Myocyte (in vitro differentiated cells): ENCODE data around the gene CPSF3. TPM values are rescaled to one million over a fixed set of nuclear protein-coding genes. Genes with fewer than 3 reads are reported as not detected.
A peak's percentile ranks its signal among the peaks of the same experiment; 100 is the strongest.

Experiments used
- DNase-seq: peaks from one replicate; pipeline ENCODE4 v3.0.0-alpha.2; 2012; ENCODE audit warnings: low read depth
- total RNA-seq: library from RNA; depleted of rRNA; stranded (reverse); fragments of >200 nt; gene quantifications from 2 replicates; pipeline ENCODE4 v1.2.3, GENCODE V29; 2014

The CPSF3 gene
- total RNA-seq, 1 donor from 2014 or later, result 44.0 TPM

GRCh38 chr2:9416962-9417316 is 6.5 kb upstream of the CPSF3 start:
- DNase-seq, result no peak

- DNase-seq, result no peak
Observed at GRCh38 chr2:9417725-9418124, 5.7 kb upstream of the CPSF3 start.

- no peak for DNase-seq
Observed at GRCh38 chr2:9418746-9419145, 4.7 kb upstream of the CPSF3 start.

GRCh38 chr2:9419541-9419940 is 3.9 kb upstream of the CPSF3 start:
- DNase-seq, result no peak

GRCh38 chr2:9420495-9420894 is 3.0 kb upstream of the CPSF3 start:
- DNase-seq, result no peak

GRCh38 chr2:9422321-9423099 is 944 bp upstream of the CPSF3 start:
- peak; percentile 61 for DNase-seq

GRCh38 chr2:9423922-9424272 is 443 bp downstream of the CPSF3 start:
- DNase-seq, result no peak

GRCh38 chr2:9424447-9425164 is 1.2 kb downstream of the CPSF3 start:
- no peak for DNase-seq

- DNase-seq, result no peak
Observed at GRCh38 chr2:9428965-9429577, 5.6 kb downstream of the CPSF3 start.

GRCh38 chr2:9430316-9431293 is 7.2 kb downstream of the CPSF3 start:
- DNase-seq, result no peak

- DNase-seq, result no peak
Observed at GRCh38 chr2:9434489-9434888, 11.0 kb downstream of the CPSF3 start.

- DNase-seq, result no peak
Observed at GRCh38 chr2:9439536-9439935, 16.1 kb downstream of the CPSF3 start.

GRCh38 chr2:9440058-9440727 is 16.7 kb downstream of the CPSF3 start:
- DNase-seq, result no peak

- DNase-seq, result no peak
Observed at GRCh38 chr2:9441556-9441955, 18.1 kb downstream of the CPSF3 start.

- no peak for DNase-seq
Observed at GRCh38 chr2:9443526-9443925, 20.1 kb downstream of the CPSF3 start.

- DNase-seq, result no peak
Observed at GRCh38 chr2:9445089-9445488, 21.6 kb downstream of the CPSF3 start.

GRCh38 chr2:9451231-9451630 is 27.8 kb downstream of the CPSF3 start:
- DNase-seq, result no peak

GRCh38 chr2:9460441-9461017 is 37.1 kb downstream of the CPSF3 start:
- no peak for DNase-seq

- no peak for DNase-seq
Observed at GRCh38 chr2:9461079-9461478, 37.6 kb downstream of the CPSF3 start.

GRCh38 chr2:9462313-9462712 is 38.9 kb downstream of the CPSF3 start:
- no peak for DNase-seq
